ENCODE results near the gene FSTL3. TPM values are rescaled to one million over a fixed set of nuclear protein-coding genes. Genes with fewer than 3 reads are reported as not detected.
"Not testable (repeated sequence)": the region's sequence is repeated elsewhere in the genome, so short reads cannot be mapped to it uniquely, and the experiment has no call there.

FSTL3 gene
- total RNA-seq, 1 donor from 2014 or later, result 32.6 TPM

DNA sequence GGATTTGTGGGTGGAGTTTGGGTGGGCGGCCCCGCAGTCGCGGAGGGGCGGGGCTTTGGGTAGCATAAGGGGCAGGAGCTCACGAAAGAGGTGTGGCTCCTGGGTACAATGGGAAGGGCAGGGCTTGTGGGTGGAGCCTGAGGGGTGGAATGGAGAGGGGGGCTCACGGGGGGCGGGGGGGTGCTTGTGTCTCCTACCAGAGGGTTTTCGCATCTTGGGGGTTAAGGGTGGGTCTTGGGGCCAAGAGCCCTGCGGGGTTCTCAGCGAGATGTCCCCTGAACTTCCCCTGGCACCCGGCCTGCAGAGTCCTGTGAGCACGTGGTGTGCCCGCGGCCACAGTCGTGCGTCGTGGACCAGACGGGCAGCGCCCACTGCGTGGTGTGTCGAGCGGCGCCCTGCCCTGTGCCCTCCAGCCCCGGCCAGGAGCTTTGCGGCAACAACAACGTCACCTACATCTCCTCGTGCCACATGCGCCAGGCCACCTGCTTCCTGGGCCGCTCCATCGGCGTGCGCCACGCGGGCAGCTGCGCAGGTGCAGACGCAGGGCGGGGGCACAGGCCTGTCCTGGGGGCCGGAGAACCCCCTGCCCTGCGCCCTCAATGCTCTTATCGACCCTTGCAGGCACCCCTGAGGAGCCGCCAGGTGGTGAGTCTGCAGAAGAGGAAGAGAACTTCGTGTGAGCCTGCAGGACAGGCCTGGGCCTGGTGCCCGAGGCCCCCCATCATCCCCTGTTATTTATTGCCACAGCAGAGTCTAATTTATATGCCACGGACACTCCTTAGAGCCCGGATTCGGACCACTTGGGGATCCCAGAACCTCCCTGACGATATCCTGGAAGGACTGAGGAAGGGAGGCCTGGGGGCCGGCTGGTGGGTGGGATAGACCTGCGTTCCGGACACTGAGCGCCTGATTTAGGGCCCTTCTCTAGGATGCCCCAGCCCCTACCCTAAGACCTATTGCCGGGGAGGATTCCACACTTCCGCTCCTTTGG, 5.1 kb downstream of the FSTL3 start:
- peak; percentile 84 for DNase-seq (ENCODE audit: low read depth, low spot score)

DNA sequence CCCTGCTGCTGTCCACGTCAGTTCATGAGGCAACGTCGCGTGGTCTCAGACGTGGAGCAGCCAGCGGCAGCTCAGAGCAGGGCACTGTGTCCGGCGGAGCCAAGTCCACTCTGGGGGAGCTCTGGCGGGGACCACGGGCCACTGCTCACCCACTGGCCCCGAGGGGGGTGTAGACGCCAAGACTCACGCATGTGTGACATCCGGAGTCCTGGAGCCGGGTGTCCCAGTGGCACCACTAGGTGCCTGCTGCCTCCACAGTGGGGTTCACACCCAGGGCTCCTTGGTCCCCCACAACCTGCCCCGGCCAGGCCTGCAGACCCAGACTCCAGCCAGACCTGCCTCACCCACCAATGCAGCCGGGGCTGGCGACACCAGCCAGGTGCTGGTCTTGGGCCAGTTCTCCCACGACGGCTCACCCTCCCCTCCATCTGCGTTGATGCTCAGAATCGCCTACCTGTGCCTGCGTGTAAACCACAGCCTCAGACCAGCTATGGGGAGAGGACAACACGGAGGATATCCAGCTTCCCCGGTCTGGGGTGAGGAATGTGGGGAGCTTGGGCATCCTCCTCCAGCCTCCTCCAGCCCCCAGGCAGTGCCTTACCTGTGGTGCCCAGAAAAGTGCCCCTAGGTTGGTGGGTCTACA, 6.6 kb downstream of the FSTL3 start:
- no peak for DNase-seq (ENCODE audit: low read depth, low spot score)

DNA sequence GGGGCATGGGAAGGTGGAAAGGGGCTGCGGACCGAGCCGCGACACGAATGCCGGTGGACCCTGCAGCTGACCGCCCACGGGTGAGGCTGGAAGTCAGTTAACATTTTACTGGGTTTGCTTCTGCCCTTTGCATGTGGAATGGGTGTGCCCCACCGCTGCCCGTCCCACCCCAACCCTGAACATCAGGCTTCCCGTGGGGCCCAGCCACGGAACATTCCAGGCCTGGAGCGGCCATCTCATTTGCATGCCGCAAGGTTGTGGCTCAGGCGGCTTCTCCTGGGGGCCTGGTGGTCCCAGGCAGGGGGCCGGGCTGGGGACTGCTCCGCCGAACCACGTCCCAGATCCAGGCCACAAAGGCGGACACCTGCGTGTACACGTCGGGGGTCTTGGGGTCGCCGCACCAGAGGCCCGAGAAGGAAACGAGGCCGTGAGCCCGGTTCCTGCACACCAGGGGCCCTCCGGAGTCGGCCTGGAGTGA, 9.3 kb downstream of the FSTL3 start:
- no peak for DNase-seq (ENCODE audit: low read depth, low spot score)

DNA sequence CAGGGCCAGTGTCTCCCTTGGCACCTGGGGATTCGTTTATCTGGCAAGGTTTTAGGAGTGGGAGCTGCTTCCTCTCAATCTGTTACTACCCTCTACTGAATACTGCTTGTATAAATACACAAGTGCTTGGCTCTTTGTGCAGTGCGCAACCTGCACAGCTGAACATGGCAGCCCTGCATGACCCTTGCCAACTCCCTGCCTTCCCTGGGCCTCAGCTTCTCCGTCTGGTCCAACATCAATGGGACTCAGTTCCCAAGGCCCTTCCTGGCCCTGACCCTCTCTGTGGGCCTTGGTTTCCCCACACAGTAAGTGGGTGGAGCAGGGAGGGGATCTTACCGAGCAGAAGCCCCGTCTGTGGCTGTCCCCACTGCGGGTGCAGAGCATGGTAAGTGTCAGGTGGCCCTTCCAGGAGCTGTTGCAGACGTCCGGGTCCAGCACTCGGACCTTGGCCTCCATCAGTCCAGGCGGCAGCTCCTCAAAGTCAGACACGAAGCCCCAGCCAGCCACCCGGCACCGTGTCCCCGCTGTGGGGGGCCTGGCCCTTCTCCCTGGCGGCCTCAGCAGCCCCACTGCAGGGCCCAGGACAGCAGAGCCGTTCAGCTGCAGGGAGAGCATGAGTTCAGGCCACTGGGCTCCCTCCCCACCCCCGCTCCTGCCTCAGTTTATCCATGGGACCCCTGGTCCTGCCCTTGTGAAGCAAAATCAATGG, 10.6 kb downstream of the FSTL3 start:
- DNase-seq (ENCODE audit: low read depth, low spot score), result no peak

DNA sequence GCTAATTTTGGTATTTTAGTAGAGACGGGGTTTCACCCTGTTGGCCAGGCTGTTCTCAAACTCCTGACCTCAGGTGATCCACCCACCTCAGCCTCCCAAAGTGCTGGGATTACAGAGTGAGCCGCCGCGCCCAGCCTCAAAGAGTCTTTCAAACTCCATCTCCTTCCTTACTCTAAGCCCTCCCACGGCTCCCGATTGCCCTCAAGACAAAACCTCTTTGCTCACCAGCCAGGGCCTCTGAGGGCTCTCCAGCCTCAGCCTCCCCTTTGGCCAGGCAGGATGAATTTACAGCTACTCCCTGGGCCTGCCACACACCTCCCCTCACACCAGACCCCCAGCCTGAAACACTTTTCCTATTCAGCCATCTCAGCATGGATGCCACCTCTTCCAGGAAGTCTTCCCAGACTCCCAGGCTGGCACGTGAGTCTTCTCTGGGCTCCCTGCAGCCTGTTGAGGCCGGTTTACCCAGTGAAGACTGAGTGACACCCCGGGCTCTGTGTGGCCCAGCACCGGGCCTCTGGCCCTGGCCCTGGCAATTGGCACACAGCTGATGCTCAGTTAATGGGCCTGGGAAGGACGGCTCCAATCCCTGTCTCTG, 11.5 kb downstream of the FSTL3 start:
- no peak for DNase-seq (ENCODE audit: low read depth, low spot score)

DNA sequence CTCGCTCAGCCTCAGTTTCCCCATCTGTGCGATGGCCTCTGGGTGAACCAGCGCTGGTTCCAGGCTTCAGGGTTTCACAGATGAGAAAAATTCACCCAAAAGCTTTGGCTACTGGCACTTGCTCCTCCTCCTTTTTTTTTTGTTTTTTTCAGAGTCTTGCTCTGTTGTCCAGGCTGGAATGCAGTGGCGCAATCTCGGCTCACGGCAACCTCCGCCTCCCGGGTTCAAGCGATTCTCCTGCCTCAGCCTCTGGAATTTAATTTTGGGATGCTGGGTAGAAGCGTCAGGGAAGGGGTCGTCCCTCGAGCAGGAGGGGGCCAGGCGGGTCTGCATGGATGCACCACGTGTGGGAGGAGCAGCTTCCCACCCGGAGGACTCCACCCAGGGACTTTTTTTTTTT, 12.0 kb downstream of the FSTL3 start:
- no peak for DNase-seq (ENCODE audit: low read depth, low spot score)

DNA sequence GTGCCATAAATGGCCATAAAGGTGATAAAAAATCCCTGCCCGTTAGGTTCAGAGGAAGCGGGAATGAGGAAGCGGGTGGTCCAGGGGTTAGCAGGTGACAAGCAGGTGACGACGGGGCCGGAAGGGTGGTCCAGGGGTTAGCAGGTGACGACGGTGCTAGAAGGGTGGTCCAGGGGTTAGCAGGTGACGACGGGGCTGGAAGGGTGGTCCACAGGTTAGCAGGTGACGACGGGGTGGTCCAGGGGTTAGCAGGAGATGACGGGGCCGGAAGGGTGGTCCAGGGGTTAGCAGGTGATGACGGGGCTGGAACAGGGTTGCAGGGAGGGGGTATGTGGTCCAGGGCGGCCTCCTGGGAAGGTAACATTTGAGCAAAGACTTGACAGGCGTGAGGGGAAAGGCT, 12.8 kb downstream of the FSTL3 start:
- no peak for DNase-seq (ENCODE audit: low read depth, low spot score)

DNA sequence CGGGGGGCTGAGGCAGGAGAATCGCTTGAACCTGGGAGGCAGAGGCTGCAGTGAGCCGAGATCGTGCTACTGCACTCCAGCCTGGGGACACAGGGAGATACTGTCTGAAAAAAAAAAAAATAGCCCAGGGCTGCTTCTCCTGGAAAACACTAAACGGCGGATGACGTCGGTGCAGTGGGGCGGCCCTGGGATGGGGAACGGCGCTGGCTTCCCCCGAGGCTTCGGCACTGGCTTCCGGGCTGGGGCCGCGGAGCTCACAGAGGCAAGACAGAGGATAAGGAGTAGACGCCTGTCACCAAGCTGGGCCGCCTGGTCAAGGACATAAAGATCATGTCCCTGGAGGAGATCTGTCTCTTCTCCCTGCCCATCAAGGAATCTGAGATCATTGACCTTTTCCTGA, 14.0 kb downstream of the FSTL3 start:
- DNase-seq (ENCODE audit: low read depth, low spot score), result no peak

DNA sequence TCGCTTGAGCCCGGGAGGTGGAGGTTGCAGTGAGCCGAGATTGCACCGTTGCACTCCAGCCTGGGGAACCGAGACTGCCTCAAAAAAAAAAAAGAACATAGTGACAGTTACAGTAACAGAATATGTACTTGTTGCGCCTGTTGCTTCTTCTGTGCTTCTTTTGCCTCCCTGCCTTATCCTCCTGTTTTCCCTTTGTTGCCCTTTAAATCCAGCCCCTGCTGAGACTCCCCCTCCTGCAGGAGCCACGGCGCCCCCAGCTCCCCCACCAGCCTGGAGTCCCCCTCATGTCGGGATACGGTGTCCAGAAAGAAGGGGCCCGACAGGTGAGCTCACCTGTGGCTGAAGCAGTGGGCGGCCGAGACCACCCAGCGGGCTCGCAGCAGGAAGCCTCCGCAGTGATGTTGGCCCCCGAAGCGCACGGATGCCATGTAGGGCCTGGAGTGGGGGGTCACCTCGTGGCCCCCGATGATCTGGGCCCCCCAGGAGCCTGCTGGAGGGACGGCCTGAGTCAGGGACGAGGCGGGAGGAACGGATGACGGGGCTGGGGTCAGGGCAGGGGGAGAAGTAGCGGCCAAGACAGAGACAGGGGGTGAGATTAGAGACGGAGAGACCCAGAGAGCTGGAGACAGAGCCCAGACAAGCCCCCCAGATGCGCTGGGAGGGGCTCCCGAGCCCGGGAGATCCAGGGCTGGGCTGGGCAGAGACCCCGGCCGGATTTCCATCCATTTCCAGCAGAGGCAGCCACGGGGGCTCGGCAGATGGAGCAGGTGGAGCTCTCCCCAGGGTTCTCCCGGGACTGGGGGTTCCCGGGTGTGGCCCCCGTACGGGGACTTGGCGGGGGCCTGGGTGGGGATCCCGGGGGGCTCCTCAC, 18.5 kb downstream of the FSTL3 start:
- DNase-seq (ENCODE audit: low read depth, low spot score), result no peak

DNA sequence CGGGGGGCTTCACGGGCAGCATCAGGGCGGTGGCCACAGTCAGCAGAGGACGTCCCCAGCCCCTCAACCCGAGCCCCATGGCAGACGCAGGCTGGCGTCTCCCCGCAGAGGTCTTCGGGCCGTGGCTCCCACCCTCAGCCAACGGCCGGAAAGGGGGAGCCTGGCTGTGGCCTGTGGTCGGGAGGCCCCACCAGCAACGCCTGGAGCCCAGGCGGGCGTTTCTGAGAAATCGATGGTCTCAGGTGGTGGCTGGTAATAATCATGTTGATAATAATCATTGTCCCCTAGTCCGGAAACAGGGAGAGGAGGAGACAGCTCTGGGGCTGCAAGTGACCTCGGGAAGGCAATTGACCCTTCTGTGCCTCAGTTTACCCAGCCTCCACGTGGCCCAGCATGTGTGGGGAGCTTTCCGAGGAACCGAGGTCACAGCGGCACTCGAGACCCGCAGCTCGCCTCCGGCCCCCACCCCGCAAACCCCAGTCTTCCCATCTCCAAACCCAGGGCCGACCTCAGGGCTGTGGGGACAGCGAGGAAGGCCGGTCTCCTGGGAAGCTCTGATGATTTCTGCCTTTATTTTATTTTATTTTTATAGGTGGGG, 19.3 kb downstream of the FSTL3 start, which contains the start of gene PRSS57:
Gene PRSS57 (minus strand): TSS at position 101 of the 598 bp plus-strand sequence. CDS start 22 bp downstream, at position 79.
- no peak for DNase-seq (ENCODE audit: low read depth, low spot score)

DNA sequence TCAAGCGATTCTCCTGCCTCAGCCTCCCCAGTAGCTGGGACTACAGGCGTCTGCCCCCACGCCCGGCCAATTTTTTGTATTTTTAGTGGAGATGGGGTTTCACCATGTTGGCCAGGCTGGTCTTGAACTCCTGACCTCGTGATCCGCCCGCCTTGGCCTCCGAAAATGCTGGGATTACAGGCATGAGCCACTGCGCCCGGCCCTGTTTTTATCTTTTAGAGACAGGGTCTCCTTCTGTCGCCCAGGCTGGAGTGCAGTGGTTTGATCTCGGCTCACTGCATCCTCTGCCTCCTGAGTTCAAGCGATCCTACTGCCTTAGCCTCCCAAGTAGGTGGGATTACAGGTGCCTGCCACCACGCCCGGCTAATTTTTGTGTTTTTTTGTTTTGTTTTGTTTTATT, 22.3 kb downstream of the FSTL3 start:
- DNase-seq (ENCODE audit: low read depth, low spot score), result not testable (repeated sequence)

DNA sequence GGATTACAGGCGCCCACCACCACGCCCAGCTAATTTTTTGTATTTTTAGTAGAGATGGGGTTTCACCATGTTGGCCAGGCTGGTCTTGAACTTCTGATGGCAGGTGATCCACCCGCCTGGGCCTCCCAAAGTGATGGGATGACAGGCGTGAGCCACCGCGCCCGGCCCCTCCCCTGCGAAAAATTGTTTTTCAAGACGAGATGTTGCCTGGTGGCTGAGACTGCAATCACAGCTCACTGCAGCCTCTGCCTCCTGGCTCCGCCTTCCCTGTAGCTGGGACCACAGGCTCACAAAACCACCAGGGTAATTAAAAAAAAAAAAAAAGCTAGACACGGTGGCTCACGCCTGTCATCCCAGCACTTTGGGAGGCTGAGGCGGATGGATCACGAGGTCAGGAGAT, 23.7 kb downstream of the FSTL3 start:
- DNase-seq (ENCODE audit: low read depth, low spot score), result not testable (repeated sequence)

DNA sequence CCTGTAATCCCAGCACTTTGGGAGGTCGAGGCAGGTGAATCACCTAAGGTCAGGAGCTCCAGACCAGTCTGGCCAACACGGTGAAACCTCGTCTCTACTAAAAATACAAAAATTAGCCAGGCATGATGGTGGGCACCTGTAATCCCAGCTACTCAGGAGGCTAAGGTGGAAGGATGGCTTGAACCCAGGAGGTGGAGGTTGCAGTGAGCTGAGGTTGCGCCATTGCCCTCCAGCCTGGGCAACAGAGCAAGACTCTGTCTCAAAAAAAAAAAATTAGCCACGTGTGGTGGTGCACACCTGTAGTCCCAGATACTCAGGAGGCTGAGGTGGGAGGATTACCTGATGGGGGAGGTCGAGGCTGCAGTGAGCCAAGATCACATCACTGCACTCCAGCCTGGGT, 26.7 kb downstream of the FSTL3 start:
- DNase-seq (ENCODE audit: low read depth, low spot score), result not testable (repeated sequence)

DNA sequence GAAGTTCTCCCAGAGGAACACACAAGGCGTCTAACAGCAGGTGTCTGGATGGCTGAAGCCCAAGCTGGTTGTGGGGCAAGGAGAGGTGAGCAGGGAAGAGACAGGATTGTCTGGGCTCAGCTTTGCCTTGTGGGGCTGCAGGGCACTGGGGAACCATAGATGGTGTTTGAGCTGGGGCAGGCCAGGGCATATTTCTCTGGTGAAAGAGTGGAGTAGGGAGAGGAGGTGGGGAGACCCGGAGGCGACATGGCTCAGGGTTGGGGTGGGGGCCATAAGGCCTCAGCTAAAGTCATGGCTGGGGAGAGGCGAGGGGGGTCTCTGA, 27.1 kb downstream of the FSTL3 start:
- no peak for DNase-seq (ENCODE audit: low read depth, low spot score)

DNA sequence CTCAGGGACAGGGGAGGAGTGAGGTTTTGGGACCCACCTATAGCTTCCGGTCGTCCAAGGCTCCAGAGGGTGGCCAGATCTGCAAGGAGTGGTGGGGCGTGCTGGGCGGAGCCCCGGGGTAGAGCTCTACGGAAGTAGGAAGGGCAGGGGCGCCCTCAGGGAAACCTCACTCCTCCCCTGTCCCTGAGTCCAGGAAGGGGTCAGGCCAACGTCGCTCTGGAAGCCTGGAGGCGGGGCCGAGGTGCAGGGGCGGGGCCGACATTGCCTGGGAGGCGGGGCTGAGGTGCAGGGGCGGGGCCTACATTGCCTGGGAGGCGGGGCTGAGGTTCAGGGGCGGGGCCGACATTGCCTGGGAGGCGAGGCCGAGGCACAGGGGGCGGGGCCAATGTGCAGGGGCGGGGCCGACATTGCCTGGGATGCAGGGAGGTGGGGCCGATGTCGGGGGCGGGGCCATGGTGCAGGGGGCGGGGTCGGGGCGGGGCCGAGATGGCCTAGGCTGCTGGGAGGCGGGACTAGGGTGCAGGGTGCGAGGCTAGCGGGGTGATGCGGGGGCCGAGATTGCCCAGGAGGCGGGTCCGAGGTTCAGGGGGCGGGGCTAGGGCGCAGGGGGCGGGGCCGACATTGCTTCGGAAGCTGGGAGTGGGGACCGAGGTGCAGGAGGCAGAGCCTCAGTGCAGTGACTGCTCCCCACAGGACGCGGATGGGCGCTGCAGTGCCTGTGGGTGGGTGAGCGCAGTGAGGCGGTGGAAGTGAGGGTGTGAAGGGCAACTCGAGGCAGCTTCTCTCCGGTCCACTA, 27.7 kb downstream of the FSTL3 start:
- DNase-seq (ENCODE audit: low read depth, low spot score), result no peak

DNA sequence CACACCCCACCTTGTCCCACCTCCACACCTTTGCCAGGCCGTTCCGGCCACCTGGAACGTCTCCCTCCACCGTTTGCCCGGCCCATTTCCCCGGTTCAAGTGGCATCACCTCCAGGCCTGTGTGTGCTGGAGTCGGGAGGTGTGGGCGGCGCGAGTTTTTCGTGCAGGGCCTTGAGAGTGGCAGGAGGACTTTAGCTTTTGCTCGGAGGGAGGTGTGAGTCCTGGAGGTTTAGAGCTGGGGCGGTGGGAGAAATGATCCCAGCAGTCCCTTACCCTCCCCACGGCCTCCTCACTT, 28.2 kb downstream of the FSTL3 start:
- DNase-seq (ENCODE audit: low read depth, low spot score), result no peak

DNA sequence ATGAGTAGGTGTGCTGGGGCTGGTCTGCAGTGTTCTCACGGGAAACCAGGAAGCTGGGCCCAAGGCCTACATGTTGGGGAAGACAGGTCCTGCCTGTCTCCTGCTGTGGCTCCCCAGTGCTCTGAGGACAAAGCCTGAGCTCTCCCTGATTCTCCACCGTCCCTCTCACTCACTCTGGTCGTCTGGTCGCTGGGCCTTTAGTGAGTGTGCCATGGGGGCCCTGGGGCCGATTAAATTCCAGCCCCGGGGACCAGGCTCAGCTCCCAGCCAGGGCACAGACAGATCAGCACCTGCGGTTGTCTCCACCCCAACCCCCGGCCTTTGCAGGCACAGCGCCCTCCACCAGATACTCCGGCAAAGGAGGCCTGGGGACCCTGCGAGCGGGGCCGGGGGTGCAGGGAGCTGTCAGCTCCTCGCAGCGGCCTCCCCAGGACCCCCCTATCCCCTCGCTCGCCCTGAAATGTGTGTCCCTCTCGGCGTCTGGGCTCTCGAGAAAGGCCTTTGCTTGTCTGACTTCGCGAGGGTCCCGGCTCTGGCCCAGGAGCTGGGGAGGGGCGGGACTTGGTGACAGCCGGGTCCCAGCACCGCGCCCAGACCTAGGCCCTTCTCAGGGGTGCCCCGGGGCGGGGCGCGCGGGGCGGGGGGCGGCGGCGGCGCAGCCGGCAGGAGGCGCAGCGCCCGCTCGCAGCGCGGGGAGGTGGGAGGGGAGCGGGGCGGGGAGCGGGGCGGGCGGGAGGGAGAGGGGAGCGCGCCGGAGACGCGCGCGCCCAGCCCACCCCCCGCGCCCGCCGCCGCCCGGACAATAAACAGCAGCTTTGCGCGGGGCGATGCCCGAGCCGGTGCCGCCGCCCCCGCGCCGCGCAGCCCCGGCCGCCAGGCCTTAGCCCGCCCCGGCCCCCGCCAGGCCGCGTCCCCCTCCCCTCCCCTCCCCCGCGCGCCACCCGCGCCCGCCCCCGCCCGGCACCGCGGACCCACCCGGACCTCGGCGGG, 32.3 kb downstream of the FSTL3 start, which contains the start of gene PALM:
Gene PALM (plus strand): TSS at position 782 of the 990 bp plus-strand sequence. CDS start 212 bp downstream, outside the sequence.
- no peak for DNase-seq (ENCODE audit: low read depth, low spot score)
